Epithelial cell of proximal tubule (primary cell): ENCODE measurements around the gene FAM20C. TPM values are rescaled to one million over a fixed set of nuclear protein-coding genes. Genes with fewer than 3 reads are reported as not detected.

Experiments used
- DNase-seq: peaks from one replicate; pipeline ENCODE4 v3.0.0-alpha.2; 2011; ENCODE audit warnings: low read depth
- H3K4me3 ChIP-seq: 2 replicates; pipeline ENCODE4 v1.5.1; 2011; ENCODE audit warnings: low read depth, mild to moderate bottlenecking, low read length
- CTCF ChIP-seq: conservative IDR thresholded peaks from 2 replicates; pipeline ENCODE4 v1.5.1; 2012; ENCODE audit warnings: low read depth, mild to moderate bottlenecking, low read length
- total RNA-seq: library from RNA; depleted of rRNA; stranded (reverse); fragments of >200 nt; gene quantifications from 2 replicates; pipeline ENCODE4 v1.2.3, GENCODE V29; 2015

FAM20C gene
- total RNA-seq, 1 donor from 2014 or later: 84.2 TPM

GRCh38 chr7:154096-154799 is 38.1 kb upstream of the FAM20C start:
- no peak for DNase-seq
- H3K4me3 ChIP-seq: no peak overlapping the region
- no peak for TF ChIP-seq CTCF

DNA sequence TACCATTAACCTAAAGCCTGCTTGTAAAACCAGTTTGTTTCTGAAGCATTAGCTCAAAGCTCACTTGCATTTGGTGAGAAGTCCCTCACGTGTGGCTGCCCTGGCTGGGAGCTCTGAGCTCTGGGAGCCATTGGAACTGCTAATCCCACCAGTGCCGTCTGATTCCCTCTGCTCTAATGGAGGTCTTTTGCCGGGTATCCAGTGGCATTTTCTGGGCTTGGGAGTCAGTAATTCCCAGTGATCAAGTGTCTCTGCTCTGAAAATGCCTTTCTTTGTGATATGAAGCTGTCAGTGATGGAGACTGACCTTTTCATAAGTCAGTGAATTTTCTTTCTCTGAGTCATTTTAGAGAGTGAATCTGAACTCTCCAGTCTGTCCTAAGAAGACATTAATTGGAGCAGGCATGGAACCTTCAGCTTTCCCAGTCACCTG is 36.9 kb upstream of the FAM20C start:
- DNase-seq: no peak
- H3K4me3 ChIP-seq: no peak overlapping the region
- no peak for TF ChIP-seq CTCF

DNA sequence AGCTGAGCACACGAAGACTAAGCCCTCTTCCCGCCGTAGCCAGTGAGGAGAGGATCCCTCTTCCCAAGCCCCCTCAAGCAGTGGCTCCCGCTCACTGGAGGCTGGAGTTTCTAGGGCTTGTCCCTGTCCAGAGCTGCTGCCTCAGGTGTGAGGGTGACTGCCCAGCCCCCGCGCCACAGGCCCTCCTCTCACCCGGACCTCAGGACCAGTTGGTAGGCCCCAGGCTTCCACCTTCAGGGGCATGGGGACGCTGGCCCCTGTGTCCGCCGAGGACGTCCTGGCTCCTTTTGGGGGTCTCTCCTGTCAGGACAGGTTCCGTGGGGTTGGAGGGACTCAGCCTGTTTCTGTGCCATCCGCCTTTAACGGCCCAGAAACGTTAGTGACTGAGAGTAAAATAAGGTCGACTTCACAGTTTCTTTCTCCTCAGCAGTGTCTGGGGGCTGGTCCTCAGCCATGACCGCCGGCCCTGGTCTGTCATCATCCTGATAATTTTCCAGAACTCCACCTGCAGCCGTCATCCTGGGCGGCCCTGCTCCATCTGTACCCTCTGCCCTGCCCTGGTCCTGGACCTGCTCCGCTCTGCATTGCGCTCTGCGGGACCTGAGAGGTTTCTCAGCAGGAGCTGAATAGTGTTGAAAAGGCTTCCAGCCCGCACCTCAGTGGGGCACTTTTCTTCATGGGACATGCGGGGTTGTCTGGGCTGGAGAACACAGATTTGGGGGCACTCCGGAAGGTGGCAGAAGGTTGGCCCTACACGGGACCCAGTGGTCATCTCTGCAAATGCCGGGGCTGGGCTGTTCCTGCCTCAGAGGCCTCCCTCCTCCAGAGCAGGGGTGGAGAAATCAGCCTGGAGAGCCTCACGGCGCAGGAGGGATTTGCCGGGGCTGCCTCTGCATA is 36.0 kb upstream of the FAM20C start:
- DNase-seq: no peak
- TF ChIP-seq CTCF: no peak
- no peak overlapping the region for H3K4me3 ChIP-seq

- H3K4me3 ChIP-seq: no peak overlapping the region
- TF ChIP-seq CTCF: no peak
- DNase-seq: no peak
These were observed 35.4 kb upstream of the FAM20C start for GRCh38 chr7:157008-157310.

DNA sequence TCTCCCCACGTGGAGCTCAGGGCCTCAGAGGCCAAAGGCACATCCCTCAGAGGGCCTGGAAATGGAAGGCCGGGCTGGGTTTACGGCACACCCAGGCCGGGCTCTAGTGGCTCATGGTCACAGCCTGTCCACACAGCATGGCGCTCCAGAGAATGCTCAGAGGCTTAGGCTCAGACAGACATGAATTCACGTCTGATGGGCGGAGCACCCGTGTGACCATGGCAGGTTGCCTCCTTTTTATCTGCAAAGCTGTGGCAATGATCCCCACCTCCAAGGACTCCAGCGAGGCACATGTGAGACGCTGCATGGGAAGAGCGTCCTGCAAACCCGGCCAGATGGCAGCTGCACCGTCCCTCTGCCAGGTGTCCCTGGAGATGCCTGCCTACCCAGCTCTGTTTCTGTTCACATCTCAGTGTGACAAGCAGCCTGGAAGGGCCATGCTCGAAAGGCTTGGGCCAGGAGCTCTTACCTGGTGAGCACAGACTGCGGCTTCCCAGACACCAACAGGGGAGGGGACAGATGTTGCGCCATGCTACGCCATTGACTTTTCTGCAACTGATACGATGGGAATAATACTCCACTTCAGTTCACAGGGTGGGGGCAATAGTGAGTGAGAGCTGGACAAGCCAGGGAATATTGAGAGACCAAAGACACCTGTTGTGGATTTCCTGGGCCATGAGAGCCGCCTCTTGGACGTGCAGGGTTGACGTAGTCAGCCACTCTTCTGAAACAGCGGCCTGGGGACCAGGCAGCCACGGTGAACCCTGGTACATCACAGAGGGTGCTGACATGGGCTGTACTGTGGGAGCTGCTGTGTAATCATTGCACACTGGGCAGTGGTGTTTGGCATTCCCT is 34.4 kb upstream of the FAM20C start:
- DNase-seq: no peak
- no peak for TF ChIP-seq CTCF
- no peak overlapping the region for H3K4me3 ChIP-seq

GRCh38 chr7:158771-159170 is 33.6 kb upstream of the FAM20C start:
- DNase-seq: no peak
- no peak overlapping the region for H3K4me3 ChIP-seq
- no peak for TF ChIP-seq CTCF
